H9 (cell line): ENCODE data around the gene MACROH2A1. TPM values are rescaled to one million over a fixed set of nuclear protein-coding genes. Genes with fewer than 3 reads are reported as not detected.

ENCODE experiments used
- DNase-seq: peaks from one replicate; pipeline ENCODE4 v3.0.0-alpha.2; 2017
- H2AFZ ChIP-seq: one replicate; pipeline ENCODE4 v1.6.1; 2013; ENCODE audit warnings: mild to moderate bottlenecking, low read length, control low read depth, moderate library complexity
- H2AK5ac ChIP-seq: 2 replicates; pipeline ENCODE4 v1.6.1; 2013; ENCODE audit warnings: low read length, control low read depth, mixed read lengths; ENCODE audit not compliant: insufficient read length
- H2BK120ac ChIP-seq: one replicate; pipeline ENCODE4 v1.6.1; 2013; ENCODE audit warnings: low read depth, mild to moderate bottlenecking, low read length, control low read depth, inconsistent platforms; ENCODE audit not compliant: poor library complexity, severe bottlenecking
- H2BK12ac ChIP-seq: 2 replicates; pipeline ENCODE4 v1.6.1; 2013; ENCODE audit warnings: low read length, control low read depth, mixed read lengths, low read depth; ENCODE audit not compliant: insufficient read length
- H2BK15ac ChIP-seq: 2 replicates; pipeline ENCODE4 v1.6.1; 2013; ENCODE audit warnings: low read depth, low read length, control low read depth
- H2BK20ac ChIP-seq: one replicate; pipeline ENCODE4 v1.6.1; 2013; ENCODE audit warnings: low read depth, mild to moderate bottlenecking, low read length, control low read depth, inconsistent platforms; ENCODE audit not compliant: poor library complexity, severe bottlenecking
- H2BK5ac ChIP-seq: 2 replicates; pipeline ENCODE4 v1.6.1; 2013; ENCODE audit warnings: low read length, control low read depth, mixed read lengths; ENCODE audit not compliant: insufficient read length
- H3K14ac ChIP-seq: 2 replicates; pipeline ENCODE4 v1.6.1; 2013; ENCODE audit warnings: low read length, control low read depth; ENCODE audit not compliant: insufficient read depth
- H3K18ac ChIP-seq: 2 replicates; pipeline ENCODE4 v1.6.1; 2013; ENCODE audit warnings: low read depth, mild to moderate bottlenecking, mixed read lengths, low read length, control low read depth; ENCODE audit not compliant: insufficient read length
- H3K23ac ChIP-seq: 2 replicates; pipeline ENCODE4 v1.6.1; 2013; ENCODE audit warnings: low read length, control low read depth, mixed read lengths, low read depth; ENCODE audit not compliant: insufficient read length
- H3K23me2 ChIP-seq: 2 replicates; pipeline ENCODE4 v1.6.1; 2013; ENCODE audit warnings: low read depth, mild to moderate bottlenecking, mixed read lengths, low read length, control low read depth; ENCODE audit not compliant: insufficient read length, poor library complexity, severe bottlenecking
- H3K27ac ChIP-seq: 2 replicates; pipeline ENCODE4 v1.5.1; 2013; ENCODE audit warnings: low read length, control low read depth, mixed read lengths, low read depth; ENCODE audit not compliant: insufficient read length
- H3K27me3 ChIP-seq: 2 replicates; pipeline ENCODE4 v1.6.1; 2013; ENCODE audit warnings: low read length, control low read depth, inconsistent platforms; ENCODE audit not compliant: insufficient read depth
- H3K4ac ChIP-seq: 2 replicates; pipeline ENCODE4 v1.6.1; 2013; ENCODE audit warnings: low read depth, mild to moderate bottlenecking, control low read depth, inconsistent platforms, low read length, moderate library complexity
- H3K4me1 ChIP-seq: 2 replicates; pipeline ENCODE4 v1.6.1; 2013; ENCODE audit warnings: low read length, control low read depth, inconsistent platforms; ENCODE audit not compliant: insufficient read depth
- H3K4me2 ChIP-seq: 2 replicates; pipeline ENCODE4 v1.6.1; 2013; ENCODE audit warnings: low read length, control low read depth, mixed read lengths; ENCODE audit not compliant: insufficient read length, insufficient read depth
- H3K56ac ChIP-seq: 2 replicates; pipeline ENCODE4 v1.6.1; 2013; ENCODE audit warnings: low read depth, mild to moderate bottlenecking, mixed read lengths, low read length, control low read depth; ENCODE audit not compliant: insufficient read length
- H3K79me1 ChIP-seq: 2 replicates; pipeline ENCODE4 v1.6.1; 2013; ENCODE audit warnings: low read depth, mild to moderate bottlenecking, moderate library complexity, low read length, control low read depth, inconsistent platforms; ENCODE audit not compliant: insufficient read depth, poor library complexity, severe bottlenecking
- H3K79me2 ChIP-seq: 2 replicates; pipeline ENCODE4 v1.6.1; 2013; ENCODE audit warnings: low read length, control low read depth, inconsistent platforms; ENCODE audit not compliant: insufficient read depth
- H3K9ac ChIP-seq: 2 replicates; pipeline ENCODE4 v1.6.1; 2013; ENCODE audit warnings: low read length, control low read depth, mixed read lengths; ENCODE audit not compliant: insufficient read length; ENCODE audit errors: extremely low read depth
- H3K9me3 ChIP-seq: one replicate; pipeline ENCODE4 v1.6.1; 2013; ENCODE audit warnings: low read depth, low read length, inconsistent platforms; ENCODE audit not compliant: control insufficient read depth
- H3T11ph ChIP-seq: one replicate; pipeline ENCODE4 v1.6.1; 2013; ENCODE audit warnings: mild to moderate bottlenecking, low read length, control low read depth, inconsistent platforms
- H4K20me1 ChIP-seq: one replicate; pipeline ENCODE4 v1.6.1; 2013; ENCODE audit not compliant: control insufficient read depth, insufficient read length, insufficient read depth
- H4K5ac ChIP-seq: 2 replicates; pipeline ENCODE4 v1.6.1; 2013; ENCODE audit warnings: low read depth, mild to moderate bottlenecking, mixed read lengths, low read length, control low read depth; ENCODE audit not compliant: insufficient read length
- H4K8ac ChIP-seq: replicated peaks from 2 replicates; pipeline ENCODE4 v1.6.1; 2013; ENCODE audit warnings: low read length, control low read depth, mixed read lengths, low read depth; ENCODE audit not compliant: insufficient read length
- H4K91ac ChIP-seq: 2 replicates; pipeline ENCODE4 v1.6.1; 2013; ENCODE audit warnings: low read depth, mild to moderate bottlenecking, moderate library complexity, mixed read lengths, low read length, control low read depth; ENCODE audit not compliant: insufficient read length
- H3K27ac Mint-ChIP-seq, 3 experiments: 2 replicates in 2 of 3; 3 replicates in 1 of 3; pipeline ENCODE4 v1.8.0; 2020 to 2021; ENCODE audit warnings: mixed read lengths in 3 of 3, mild to moderate bottlenecking in 1 of 3, moderate library complexity in 1 of 3
- H3K27me3 Mint-ChIP-seq: 2 replicates; pipeline ENCODE4 v1.8.0; 2021; ENCODE audit warnings: low read depth, mild to moderate bottlenecking, moderate library complexity, mixed read lengths
- H3K36me3 Mint-ChIP-seq, 3 experiments: 2 replicates in 2 of 3; 3 replicates in 1 of 3; pipeline ENCODE4 v1.8.0; 2020 to 2021; ENCODE audit warnings: low read depth in 3 of 3, mixed read lengths in 3 of 3; ENCODE audit not compliant: insufficient read depth in 1 of 3
- H3K4me1 Mint-ChIP-seq, 2 experiments: 2 replicates each; pipeline ENCODE4 v1.8.0; 2020; ENCODE audit warnings: mixed read lengths in 2 of 2
- H3K4me3 Mint-ChIP-seq, 2 experiments: 2 replicates in 1 of 2; 3 replicates in 1 of 2; pipeline ENCODE4 v1.8.0; 2020 to 2021; ENCODE audit warnings: mild to moderate bottlenecking in 2 of 2, mixed read lengths in 2 of 2, moderate library complexity in 1 of 2
- H3K9me3 Mint-ChIP-seq, 2 experiments: 2 replicates in 1 of 2; 3 replicates in 1 of 2; pipeline ENCODE4 v1.8.0; 2020; ENCODE audit warnings: mild to moderate bottlenecking in 2 of 2, mixed read lengths in 2 of 2, moderate library complexity in 1 of 2
- WGBS: extraction: QIAGEN DNeasy Blood & Tissue Kit; methylation state at CpG from one replicate; pipeline ENCODE4 v1.1.7; 2013; ENCODE audit warnings: missing lambda C conversion rate, low lambda C conversion rate, mixed read lengths; ENCODE audit not compliant: insufficient read length; ENCODE audit errors: extremely low coverage; 5-methylcytosine and 5-hydroxymethylcytosine counted together
- total RNA-seq: library from RNA; stranded (reverse); gene quantifications from 2 replicates; pipeline ENCODE4 v1.2.1, GENCODE V29; 2021
- TF ChIP-seq, protein P1 (sequence below): fragments of 200-600 bp; sonication (generic); conservative IDR thresholded peaks from 3 replicates; pipeline ENCODE4 v1.8.0; 2021; ENCODE audit warnings: antibody characterized with exemption, mild to moderate bottlenecking

MACROH2A1 gene
- total RNA-seq, 1 experiment from 2014 or later = 111 TPM

DNA sequence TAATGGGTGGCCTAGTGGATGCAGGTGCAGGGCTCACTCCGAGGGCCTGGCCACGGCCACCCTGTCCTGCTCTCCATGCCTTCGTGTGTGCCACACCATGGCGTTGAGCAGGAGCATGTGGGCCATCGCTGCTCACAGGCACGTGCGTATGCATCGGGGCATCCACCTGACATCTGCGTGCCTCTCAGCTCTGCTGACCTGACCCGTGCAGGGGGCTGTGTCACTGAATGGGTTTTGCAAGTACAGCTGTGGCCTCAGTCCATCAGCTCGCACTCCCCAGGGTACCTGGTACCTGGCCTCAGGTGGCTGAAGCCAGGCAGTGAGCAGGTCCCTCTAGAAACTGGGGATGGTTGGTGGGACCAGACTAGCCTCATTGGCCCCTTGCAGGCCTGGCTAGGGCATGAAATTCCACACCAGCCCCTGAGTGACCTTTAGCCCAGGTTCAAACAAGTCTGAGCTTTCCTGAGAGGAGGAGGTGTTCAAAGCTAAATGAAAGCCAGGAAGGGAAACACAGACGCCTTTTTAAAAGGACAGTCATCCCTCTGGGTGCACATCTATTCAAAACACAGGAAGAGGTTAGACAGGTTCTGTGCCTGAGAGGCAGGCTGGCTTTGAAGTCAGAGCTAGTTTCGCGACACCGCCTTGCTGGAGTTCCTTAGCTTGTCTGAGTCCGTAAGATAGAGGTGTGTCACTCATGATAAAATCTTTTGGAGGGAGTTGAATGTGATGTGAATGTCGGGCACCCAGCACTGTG, 74.0 kb downstream of the MACROH2A1 start:
- no peak overlapping the region for H4K91ac ChIP-seq
- H3K4ac ChIP-seq = no peak overlapping the region
- no peak overlapping the region for H2BK5ac ChIP-seq
- no CpG with 5 or more reads among the region's 17 CpGs for WGBS
- no peak overlapping the region for H4K5ac ChIP-seq
- no peak overlapping the region for H3T11ph ChIP-seq
- H3K9ac ChIP-seq = no peak overlapping the region
- H3K27me3 Mint-ChIP-seq = peaks cover 34% of the 10 kb centered on the region
- H3K56ac ChIP-seq = no peak overlapping the region
- H3K18ac ChIP-seq = no peak overlapping the region
- H2BK15ac ChIP-seq = no peak overlapping the region
- TF ChIP-seq, protein P1, sequence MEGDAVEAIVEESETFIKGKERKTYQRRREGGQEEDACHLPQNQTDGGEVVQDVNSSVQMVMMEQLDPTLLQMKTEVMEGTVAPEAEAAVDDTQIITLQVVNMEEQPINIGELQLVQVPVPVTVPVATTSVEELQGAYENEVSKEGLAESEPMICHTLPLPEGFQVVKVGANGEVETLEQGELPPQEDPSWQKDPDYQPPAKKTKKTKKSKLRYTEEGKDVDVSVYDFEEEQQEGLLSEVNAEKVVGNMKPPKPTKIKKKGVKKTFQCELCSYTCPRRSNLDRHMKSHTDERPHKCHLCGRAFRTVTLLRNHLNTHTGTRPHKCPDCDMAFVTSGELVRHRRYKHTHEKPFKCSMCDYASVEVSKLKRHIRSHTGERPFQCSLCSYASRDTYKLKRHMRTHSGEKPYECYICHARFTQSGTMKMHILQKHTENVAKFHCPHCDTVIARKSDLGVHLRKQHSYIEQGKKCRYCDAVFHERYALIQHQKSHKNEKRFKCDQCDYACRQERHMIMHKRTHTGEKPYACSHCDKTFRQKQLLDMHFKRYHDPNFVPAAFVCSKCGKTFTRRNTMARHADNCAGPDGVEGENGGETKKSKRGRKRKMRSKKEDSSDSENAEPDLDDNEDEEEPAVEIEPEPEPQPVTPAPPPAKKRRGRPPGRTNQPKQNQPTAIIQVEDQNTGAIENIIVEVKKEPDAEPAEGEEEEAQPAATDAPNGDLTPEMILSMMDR = no peak
- H3K27ac Mint-ChIP-seq = no peak overlapping the region
- no peak overlapping the region for H2AK5ac ChIP-seq
- no peak overlapping the region for H2BK120ac ChIP-seq
- no peak overlapping the region for H2BK12ac ChIP-seq
- no peak overlapping the region for H2AFZ ChIP-seq
- H3K9me3 ChIP-seq = no peaks in the 10 kb centered on the region
- peaks cover 1 to 3% of the 10 kb centered on the region in 2 experiments; a peak in 1 of 4 replicates for H3K4me1 Mint-ChIP-seq
- H2BK20ac ChIP-seq = no peak overlapping the region
- DNase-seq = no peak
- no peak overlapping the region for H3K23ac ChIP-seq
- H4K8ac ChIP-seq = no peak overlapping the region
- H3K14ac ChIP-seq = no peak overlapping the region
- no peak overlapping the region for H3K27ac ChIP-seq
- no peaks in the 10 kb centered on the region for H3K79me1 ChIP-seq
- no peaks in the 10 kb centered on the region for H3K4me1 ChIP-seq
- no peaks in the 10 kb centered on the region for H3K9me3 Mint-ChIP-seq
- no peak overlapping the region for H3K4me3 Mint-ChIP-seq
- H3K79me2 ChIP-seq = no peaks in the 10 kb centered on the region
- peaks cover 0 to 1% (median 0%) of the 10 kb centered on the region in 3 experiments; a peak in 1 of 7 replicates for H3K36me3 Mint-ChIP-seq
- H3K4me2 ChIP-seq = no peak overlapping the region
- no peaks in the 10 kb centered on the region for H3K27me3 ChIP-seq
- H4K20me1 ChIP-seq = no peaks in the 10 kb centered on the region
- no peaks in the 10 kb centered on the region for H3K23me2 ChIP-seq
